ENCODE results near the gene DUSP2.

DNA sequence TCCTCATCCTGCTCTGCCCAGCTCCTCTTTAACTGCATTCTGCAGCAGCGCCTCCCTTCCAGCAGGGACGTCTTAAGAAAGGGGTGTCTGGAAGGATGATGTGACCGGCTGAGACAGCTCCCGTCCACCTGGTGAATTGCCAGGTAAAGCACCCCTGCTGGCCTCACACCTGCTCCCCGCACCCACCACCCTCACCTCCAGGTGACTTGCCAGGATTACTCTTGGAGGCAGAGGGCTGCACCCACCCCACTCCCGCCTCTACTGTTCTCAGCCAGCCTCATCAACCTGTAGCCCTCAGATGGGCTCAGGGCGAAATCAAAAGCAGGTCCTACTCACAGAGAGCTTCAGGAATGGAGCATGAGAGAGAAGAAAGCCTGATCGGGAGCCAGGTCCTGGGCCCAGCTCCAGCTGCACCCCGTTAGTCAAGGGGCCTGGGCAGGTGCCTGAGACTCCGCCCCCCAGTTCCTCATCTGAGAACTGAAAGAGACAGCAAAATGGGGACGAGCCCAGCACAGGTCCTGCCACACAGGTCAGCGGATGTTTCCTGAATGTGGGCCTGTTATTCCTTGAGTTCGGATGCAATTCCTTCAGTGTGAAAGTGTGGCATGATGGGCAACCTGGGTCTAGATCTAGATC is 34.5 kb downstream of the DUSP2 start:
- TF ChIP-seq, protein P1, sequence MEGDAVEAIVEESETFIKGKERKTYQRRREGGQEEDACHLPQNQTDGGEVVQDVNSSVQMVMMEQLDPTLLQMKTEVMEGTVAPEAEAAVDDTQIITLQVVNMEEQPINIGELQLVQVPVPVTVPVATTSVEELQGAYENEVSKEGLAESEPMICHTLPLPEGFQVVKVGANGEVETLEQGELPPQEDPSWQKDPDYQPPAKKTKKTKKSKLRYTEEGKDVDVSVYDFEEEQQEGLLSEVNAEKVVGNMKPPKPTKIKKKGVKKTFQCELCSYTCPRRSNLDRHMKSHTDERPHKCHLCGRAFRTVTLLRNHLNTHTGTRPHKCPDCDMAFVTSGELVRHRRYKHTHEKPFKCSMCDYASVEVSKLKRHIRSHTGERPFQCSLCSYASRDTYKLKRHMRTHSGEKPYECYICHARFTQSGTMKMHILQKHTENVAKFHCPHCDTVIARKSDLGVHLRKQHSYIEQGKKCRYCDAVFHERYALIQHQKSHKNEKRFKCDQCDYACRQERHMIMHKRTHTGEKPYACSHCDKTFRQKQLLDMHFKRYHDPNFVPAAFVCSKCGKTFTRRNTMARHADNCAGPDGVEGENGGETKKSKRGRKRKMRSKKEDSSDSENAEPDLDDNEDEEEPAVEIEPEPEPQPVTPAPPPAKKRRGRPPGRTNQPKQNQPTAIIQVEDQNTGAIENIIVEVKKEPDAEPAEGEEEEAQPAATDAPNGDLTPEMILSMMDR (IDR thresholded peaks at IDR 0.05), result no peak
- no peak for TF ChIP-seq POLR2A (IDR thresholded peaks at IDR 0.05)
- TF ChIP-seq EP300 (IDR thresholded peaks at IDR 0.05), result no peak
- no peak for TF ChIP-seq POLR2AphosphoS5 (IDR thresholded peaks at IDR 0.05)

Data from sigmoid colon (tissue), 4 donors.